H1 (cell line): Measurements from ENCODE around the gene PSORS1C1. TPM values are rescaled to one million over a fixed set of nuclear protein-coding genes. Genes with fewer than 3 reads are reported as not detected.

Experiments
- CTCF ChIA-PET: fragments of 300-600 bp; sonication (Branson Sonifier 250); formaldehyde crosslinking; loops from one replicate; lab custom pipeline; 2021; ENCODE audit not compliant: partially characterized antibody; lab: Charles Lee
- POLR2A ChIA-PET: fragments of 300-600 bp; sonication (Branson Sonifier 250); formaldehyde crosslinking; loops from one replicate; lab custom pipeline; 2021; ENCODE audit warnings: inconsistent platforms; ENCODE audit not compliant: partially characterized antibody; lab: Charles Lee
- DNase-seq, 2 experiments: peaks; one replicate each; pipeline versions ENCODE4 v3.0.0 to v3.0.0-alpha.2; 2010 to 2022; ENCODE audit warnings: low spot score in 2 of 2, low read depth in 1 of 2, mixed read lengths in 1 of 2
- FAIRE-seq: peaks from 2 replicates; lab custom pipeline; 2011; peaks lifted over from hg19 to GRCh38; lab: Jason Lieb, UNC
- H2AFZ ChIP-seq: 2 replicates; pipeline ENCODE4 v1.8.1; 2012; ENCODE audit warnings: low read length, inconsistent platforms
- H2AK5ac ChIP-seq: 2 replicates; pipeline ENCODE4 v1.6.1; 2013; ENCODE audit warnings: low read depth, low read length
- H2BK120ac ChIP-seq: replicated peaks from 2 replicates; pipeline ENCODE3; 2013; ENCODE audit warnings: low read depth, low read length, inconsistent platforms
- H2BK12ac ChIP-seq: 2 replicates; pipeline ENCODE4 v1.6.1; 2013; ENCODE audit warnings: low read depth, low read length
- H2BK15ac ChIP-seq: 2 replicates; pipeline ENCODE4 v1.6.1; 2013; ENCODE audit warnings: low read length
- H2BK20ac ChIP-seq: 2 replicates; pipeline ENCODE4 v1.6.1; 2013; ENCODE audit warnings: low read length
- H2BK5ac ChIP-seq: 2 replicates; pipeline ENCODE4 v1.6.1; 2013; ENCODE audit warnings: low read depth, low read length
- H3K14ac ChIP-seq: 2 replicates; pipeline ENCODE4 v1.6.1; 2013; ENCODE audit warnings: inconsistent platforms; ENCODE audit not compliant: insufficient read length
- H3K18ac ChIP-seq: 2 replicates; pipeline ENCODE4 v1.6.1; 2013; ENCODE audit warnings: low read length; ENCODE audit errors: extremely low read depth
- H3K23ac ChIP-seq: 2 replicates; pipeline ENCODE4 v1.6.1; 2013; ENCODE audit warnings: inconsistent platforms; ENCODE audit not compliant: insufficient read length
- H3K23me2 ChIP-seq: 2 replicates; pipeline ENCODE4 v1.6.1; 2013; ENCODE audit warnings: low read depth, low read length
- H3K27ac ChIP-seq: 2 replicates; pipeline ENCODE4 v1.6.1; 2011; ENCODE audit warnings: low read depth, low read length, inconsistent platforms
- H3K27me3 ChIP-seq, 4 experiments: replicated peaks in 1 of 4; 1 replicate in 1 of 4; 2 replicates in 3 of 4; pipeline versions ENCODE4 v1.6.1 to v1.8.1; 2011 to 2013; ENCODE audit warnings: low read length in 3 of 4, mild to moderate bottlenecking in 3 of 4, inconsistent platforms in 2 of 4, mixed read lengths in 2 of 4, moderate library complexity in 1 of 4; ENCODE audit not compliant: control insufficient read depth in 3 of 4, insufficient read depth in 3 of 4; ENCODE audit errors: extremely low read depth in 1 of 4
- H3K36me3 ChIP-seq, 4 experiments: 2 replicates each; pipeline versions ENCODE4 v1.6.1 to v1.8.1; 2011 to 2013; ENCODE audit warnings: mild to moderate bottlenecking in 4 of 4, low read length in 3 of 4, moderate library complexity in 2 of 4, control low read depth in 1 of 4, inconsistent platforms in 1 of 4; ENCODE audit not compliant: insufficient read depth in 4 of 4, control insufficient read depth in 2 of 4
- H3K4ac ChIP-seq: replicated peaks from 2 replicates; pipeline ENCODE3; 2013; ENCODE audit warnings: low read length, low read depth, mixed read lengths, inconsistent platforms; ENCODE audit not compliant: insufficient read length
- H3K4me1 ChIP-seq, 4 experiments: replicated peaks in 1 of 4; 1 replicate in 1 of 4; 2 replicates in 3 of 4; pipeline versions ENCODE4 v1.6.1 to v1.8.1; 2011 to 2013; ENCODE audit warnings: low read length in 3 of 4, inconsistent platforms in 2 of 4, mixed read lengths in 1 of 4; ENCODE audit not compliant: insufficient read depth in 4 of 4, control insufficient read depth in 3 of 4
- H3K4me2 ChIP-seq, 2 experiments: 2 replicates each; pipeline versions ENCODE4 v1.6.1 to v1.8.1; 2011 to 2013; ENCODE audit warnings: low read depth in 2 of 2, low read length in 2 of 2, control low read depth in 1 of 2, inconsistent platforms in 1 of 2, mild to moderate bottlenecking in 1 of 2; ENCODE audit not compliant: insufficient read depth in 1 of 2
- H3K4me3 ChIP-seq, 4 experiments: fragments of 200-600, 300-600 bp in 1 of 4; sonication (generic), shearing (Covaris generic), sonication (Bioruptor Twin) in 1 of 4; 2 replicates each; pipeline versions ENCODE4 v1.5.1 to v1.8.1; 2011 to 2016; ENCODE audit warnings: low read length in 4 of 4, low read depth in 3 of 4, control low read depth in 2 of 4, inconsistent platforms in 2 of 4, mild to moderate bottlenecking in 2 of 4, mixed read lengths in 1 of 4, moderate library complexity in 1 of 4; ENCODE audit not compliant: insufficient read depth in 2 of 4; ENCODE audit errors: extremely low read depth in 1 of 4
- H3K56ac ChIP-seq: replicated peaks from 2 replicates; pipeline ENCODE3; 2013; ENCODE audit warnings: low read depth, mild to moderate bottlenecking, mixed read lengths, low read length, inconsistent platforms; ENCODE audit not compliant: insufficient read length
- H3K79me1 ChIP-seq: 2 replicates; pipeline ENCODE4 v1.6.1; 2013; ENCODE audit warnings: low read depth, low read length, control low read depth
- H3K79me2 ChIP-seq, 2 experiments: 2 replicates each; pipeline versions ENCODE4 v1.6.1 to v1.8.1; 2012 to 2013; ENCODE audit warnings: low read length in 2 of 2, mild to moderate bottlenecking in 2 of 2, inconsistent platforms in 1 of 2; ENCODE audit not compliant: insufficient read depth in 2 of 2, control insufficient read depth in 1 of 2
- H3K9ac ChIP-seq, 4 experiments: replicated peaks in 1 of 4; 1 replicate in 1 of 4; 2 replicates in 3 of 4; pipeline versions ENCODE4 v1.6.1 to v1.8.1; 2011 to 2013; ENCODE audit warnings: low read depth in 3 of 4, low read length in 3 of 4, control low read depth in 2 of 4, mild to moderate bottlenecking in 2 of 4, moderate library complexity in 2 of 4, inconsistent platforms in 1 of 4; ENCODE audit errors: extremely low read depth in 1 of 4
- H3K9me3 ChIP-seq, 2 experiments: 2 replicates each; pipeline versions ENCODE4 v1.6.1 to v1.8.1; 2012 to 2013; ENCODE audit warnings: mild to moderate bottlenecking in 2 of 2, moderate library complexity in 2 of 2, control low read depth in 1 of 2, inconsistent platforms in 1 of 2, low read depth in 1 of 2, low read length in 1 of 2, mixed read lengths in 1 of 2; ENCODE audit not compliant: insufficient read depth in 2 of 2
- H4K20me1 ChIP-seq, 2 experiments: replicated peaks in 1 of 2; 2 replicates each; pipeline versions ENCODE3 to v1.8.1; 2011 to 2013; ENCODE audit warnings: inconsistent platforms in 2 of 2, low read length in 2 of 2, mild to moderate bottlenecking in 1 of 2; ENCODE audit not compliant: insufficient read depth in 2 of 2, control insufficient read depth in 1 of 2
- H4K5ac ChIP-seq: 2 replicates; pipeline ENCODE4 v1.6.1; 2013; ENCODE audit warnings: low read length, low read depth, mixed read lengths, inconsistent platforms; ENCODE audit not compliant: insufficient read length
- H4K8ac ChIP-seq: 2 replicates; pipeline ENCODE4 v1.8.0; 2013; ENCODE audit warnings: mild to moderate bottlenecking, moderate library complexity, low read length, inconsistent platforms; ENCODE audit not compliant: insufficient read depth; ENCODE audit errors: extremely low read depth
- H4K91ac ChIP-seq: replicated peaks from 2 replicates; pipeline ENCODE3; 2013; ENCODE audit warnings: low read length, mixed read lengths, inconsistent platforms; ENCODE audit not compliant: insufficient read length
- POLR2AphosphoS5 ChIP-seq: IDR thresholded peaks from 2 replicates; pipeline ENCODE4 v1.6.1; 2011; ENCODE audit warnings: low read depth, low read length
- TAF7 ChIP-seq: optimal IDR thresholded peaks from 2 replicates; pipeline ENCODE3; 2011; ENCODE audit warnings: low read depth, mild to moderate bottlenecking, inconsistent platforms, low read length, moderate library complexity, borderline replicate concordance
- YY1 ChIP-seq: IDR thresholded peaks from 2 replicates; pipeline ENCODE4 v1.6.1; 2011; ENCODE audit warnings: low read depth, mild to moderate bottlenecking, low read length
- WGBS, 2 experiments: shearing (Covaris generic) in 1 of 2; methylation state at CpG; one replicate each; pipeline versions ENCODE4 v1.1.6 to v1.1.7; 2013 to 2015; ENCODE audit warnings: low lambda C conversion rate in 2 of 2, mixed read lengths in 2 of 2, inconsistent platforms in 1 of 2, low coverage in 1 of 2, missing lambda C conversion rate in 1 of 2; ENCODE audit not compliant: insufficient replicate concordance in 2 of 2, insufficient coverage in 1 of 2, insufficient read length in 1 of 2; ENCODE audit errors: extremely low coverage in 1 of 2, missing lambda C conversion rate in 1 of 2; 5-methylcytosine and 5-hydroxymethylcytosine counted together
- polyA plus RNA-seq, 7 experiments: library from polyadenylated mRNA; depleted of rRNA in 3 of 7; stranded (reverse) in 5 of 7; unstranded in 2 of 7; fragments of >200 nt in 5 of 7; fragments of 200-250 nt in 2 of 7; gene quantifications; 1 replicate in 5 of 7; 2 replicates in 1 of 7; 4 replicates in 1 of 7; pipeline versions ENCODE4 v1.2.1 to v1.2.3, GENCODE V29; 2011 to 2013; ENCODE audit warnings: missing spikeins in 2 of 7, mixed read lengths in 2 of 7
- total RNA-seq: library from RNA; stranded (reverse); fragmentation: NEBNext Ultra II Directional; extraction: Animal tissue kit (Norgen Biotek cat#: 25700); gene quantifications from 2 replicates; pipeline ENCODE4 v1.2.1, GENCODE V29; 2021

The PSORS1C1 gene
- total and polyA plus RNA-seq, 2 of the 8 experiments (the other 6 are each of a cell fraction or from before 2014, with no cell fraction given) = 0.12 to 0.52 TPM

DNA sequence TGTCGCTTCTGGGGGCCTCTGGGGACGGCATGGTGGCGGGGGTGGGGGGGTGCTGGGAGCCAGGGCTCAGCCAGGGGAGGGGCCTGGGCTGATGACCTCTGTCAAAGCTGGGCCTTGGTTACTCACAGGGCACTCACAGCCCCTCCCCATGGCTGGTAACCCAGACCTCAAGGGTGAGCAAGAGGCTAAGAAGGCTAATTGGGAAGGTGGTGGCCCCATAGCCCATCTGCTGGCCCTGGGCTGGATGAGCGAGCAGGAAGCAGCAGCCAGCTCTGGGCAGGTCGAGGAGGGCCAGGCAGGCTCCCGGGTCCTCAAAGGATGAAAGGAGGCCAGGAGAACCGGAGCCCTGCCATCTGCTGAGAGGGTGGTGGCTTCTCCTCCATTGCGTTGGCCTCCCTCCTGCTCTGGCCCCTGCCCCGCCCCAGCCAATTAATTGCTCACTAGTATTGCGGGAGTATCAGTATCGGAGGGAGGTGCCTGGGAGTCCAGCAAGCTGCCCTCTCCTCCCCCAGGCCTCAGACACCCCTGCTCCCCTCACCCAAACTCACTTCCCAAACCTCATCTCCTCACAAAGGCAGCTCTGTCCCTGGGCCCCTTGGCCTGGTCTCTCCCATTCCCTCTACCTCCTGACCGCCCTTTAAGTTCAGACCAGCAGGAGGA, 6.7 kb downstream of the PSORS1C1 start:
- Histone ChIP-seq H2BK120ac (no peak overlapping the region), H3K27me3 (no peaks in the 10 kb centered on the region; a peak in 1 of 7 replicates), H3K23ac (no peak overlapping the region), H3K23me2 (no peaks in the 10 kb centered on the region), H3K4me1 (peaks cover 0 to 6% (median 0%) of the 10 kb centered on the region in 4 experiments; a peak in 2 of 7 replicates), H3K27ac (no peak overlapping the region), H2BK20ac (no peak overlapping the region), H4K5ac (no peak overlapping the region), H4K20me1 (no peaks in the 10 kb centered on the region), H4K8ac (no peak overlapping the region), H3K4ac (no peak overlapping the region), H3K9me3 (no peaks in the 10 kb centered on the region), H3K9ac (no peak overlapping the region), H3K56ac (no peak overlapping the region), H3K36me3 (no peaks in the 10 kb centered on the region), H3K18ac (no peak overlapping the region), H2BK15ac (no peak overlapping the region), H3K79me1 (no peaks in the 10 kb centered on the region), H3K79me2 (no peaks in the 10 kb centered on the region), H4K91ac (no peak overlapping the region), H3K4me2 (no peak overlapping the region), H2AK5ac (no peak overlapping the region), H2BK5ac (no peak overlapping the region), H3K4me3 (no peak overlapping the region), H3K14ac (no peak overlapping the region), H2BK12ac (no peak overlapping the region), H2AFZ (no peak overlapping the region)
- FAIRE-seq = no peak
- CTCF ChIA-PET = interaction anchor here (0.6 to 1.7 kb wide), 8 partner anchors 9 to 75 kb away, joined by 3 to 6 read pairs (median 3); partner anchors contain the start of gene C6orf15
- TF ChIP-seq YY1 = no peak
- no peak for TF ChIP-seq POLR2AphosphoS5
- no peak for TF ChIP-seq TAF7
- no peak for DNase-seq
- POLR2A ChIA-PET = interaction anchor here (0.6 to 68.5 kb wide), 2 partner anchors 47 to 70 kb away, joined by 4 to 2251 read pairs; partner anchors contain the start of genes CCHCR1, POU5F1, PSORS1C2 and TCF19
- WGBS, 2 experiments = 88% methylated on average over 10 of the region's 12 CpGs; no CpG with 5 or more reads in 1 of the 2 experiments
